ENCODE data around the gene YTHDC1. TPM values are rescaled to one million over a fixed set of nuclear protein-coding genes. Genes with fewer than 3 reads are reported as not detected.

Gene YTHDC1
- total RNA-seq, 6 donors from 2014 or later, result 54.1 to 137 (median 76.3) TPM

- H3K4me3 ChIP-seq, result no peak overlapping the region
- no peak overlapping the region for H3K27ac ChIP-seq
- 86 to 93% methylated on average over 3 of the region's 3 CpGs for WGBS, 2 donors
- TF ChIP-seq CTCF (IDR thresholded peaks at IDR 0.05), result no peak
- TF ChIP-seq EP300 (IDR thresholded peaks at IDR 0.05), result no peak
- no peak for TF ChIP-seq POLR2AphosphoS5 (IDR thresholded peaks at IDR 0.05)
- no peak for TF ChIP-seq POLR2A (IDR thresholded peaks at IDR 0.05)
- H3K9me3 ChIP-seq, result no peaks in the 10 kb centered on the region
- H3K4me1 ChIP-seq, result no peaks in the 10 kb centered on the region
- H3K36me3 ChIP-seq, result no peaks in the 10 kb centered on the region
- H3K27me3 ChIP-seq, result no peaks in the 10 kb centered on the region
- no peak for ATAC-seq (ENCODE audit: low FRiP score in 2 of 2)
- no peak for DNase-seq
These were observed 11.3 kb upstream of the YTHDC1 start for GRCh38 chr4:68361146-68361589.

- TF ChIP-seq CTCF (IDR thresholded peaks at IDR 0.05), result no peak
- no peak for TF ChIP-seq EP300 (IDR thresholded peaks at IDR 0.05)
- no peak for TF ChIP-seq POLR2AphosphoS5 (IDR thresholded peaks at IDR 0.05)
- TF ChIP-seq POLR2A (IDR thresholded peaks at IDR 0.05), result no peak
- no peak for ATAC-seq (ENCODE audit: low FRiP score in 2 of 2)
- no peaks in the 10 kb centered on the region for H3K27me3 ChIP-seq
- no peaks in the 10 kb centered on the region for H3K9me3 ChIP-seq
- no peaks in the 10 kb centered on the region for H3K36me3 ChIP-seq
- no peak overlapping the region for H3K27ac ChIP-seq
- no peak for DNase-seq
- no peak overlapping the region for H3K4me3 ChIP-seq
- no peaks in the 10 kb centered on the region for H3K4me1 ChIP-seq
- 88 to 90% methylated on average over 4 of the region's 4 CpGs for WGBS, 2 donors
These were observed 10.5 kb upstream of the YTHDC1 start for GRCh38 chr4:68360231-68360968.

GRCh38 chr4:68359508-68359907 is 9.6 kb upstream of the YTHDC1 start:
- H3K4me1 ChIP-seq, result no peaks in the 10 kb centered on the region
- DNase-seq (no peak), ATAC-seq (ENCODE audit: low FRiP score in 2 of 2) (no peak)
- H3K36me3 ChIP-seq, result no peaks in the 10 kb centered on the region
- no peak for TF ChIP-seq POLR2AphosphoS5 (IDR thresholded peaks at IDR 0.05)
- no peak overlapping the region for H3K4me3 ChIP-seq
- no peaks in the 10 kb centered on the region for H3K9me3 ChIP-seq
- H3K27ac ChIP-seq, result no peak overlapping the region
- no peaks in the 10 kb centered on the region for H3K27me3 ChIP-seq

- ATAC-seq (ENCODE audit: low FRiP score in 2 of 2) (no peak), DNase-seq (no peak)
- Histone ChIP-seq H3K36me3 (no peaks in the 10 kb centered on the region), H3K9me3 (no peaks in the 10 kb centered on the region), H3K27ac (no peak overlapping the region), H3K4me3 (no peak overlapping the region), H3K27me3 (no peaks in the 10 kb centered on the region), H3K4me1 (no peaks in the 10 kb centered on the region)
- 84 to 95% methylated on average over 2 of the region's 2 CpGs for WGBS, 2 donors
- TF ChIP-seq CTCF (IDR thresholded peaks at IDR 0.05) (no peak), EP300 (IDR thresholded peaks at IDR 0.05) (no peak), POLR2AphosphoS5 (IDR thresholded peaks at IDR 0.05) (no peak), POLR2A (IDR thresholded peaks at IDR 0.05) (no peak)
These were observed 9.1 kb upstream of the YTHDC1 start for GRCh38 chr4:68358988-68359387.

GRCh38 chr4:68352791-68353190 is 2.9 kb upstream of the YTHDC1 start:
- DNase-seq (no peak), ATAC-seq (ENCODE audit: low FRiP score in 2 of 2) (no peak)
- Histone ChIP-seq H3K27ac (no peak overlapping the region), H3K9me3 (no peaks in the 10 kb centered on the region), H3K4me3 (no peak overlapping the region), H3K4me1 (peaks cover 4 to 13% (median 6%) of the 10 kb centered on the region in 4 donors), H3K27me3 (no peaks in the 10 kb centered on the region), H3K36me3 (no peaks in the 10 kb centered on the region)
- no peak for TF ChIP-seq EP300 (IDR thresholded peaks at IDR 0.05)
- no peak for TF ChIP-seq CTCF (IDR thresholded peaks at IDR 0.05)
- no peak for TF ChIP-seq POLR2AphosphoS5 (IDR thresholded peaks at IDR 0.05)
- TF ChIP-seq POLR2A (IDR thresholded peaks at IDR 0.05), result no peak
- 86 to 98% methylated on average over 2 of the region's 2 CpGs for WGBS, 2 donors
